NCI-H2196 (cell line): Measurements from ENCODE around the gene HERPUD2.
"Not testable (repeated sequence)": the region's sequence is repeated elsewhere in the genome, so short reads cannot be mapped to it uniquely, and the experiment has no call there.

ENCODE experiments used
- DNase-seq: peaks from one replicate; lab custom pipeline; 2025; ENCODE audit not compliant: unreplicated experiment; lab: John Stamatoyannopoulos, UW

HERPUD2 gene

DNA sequence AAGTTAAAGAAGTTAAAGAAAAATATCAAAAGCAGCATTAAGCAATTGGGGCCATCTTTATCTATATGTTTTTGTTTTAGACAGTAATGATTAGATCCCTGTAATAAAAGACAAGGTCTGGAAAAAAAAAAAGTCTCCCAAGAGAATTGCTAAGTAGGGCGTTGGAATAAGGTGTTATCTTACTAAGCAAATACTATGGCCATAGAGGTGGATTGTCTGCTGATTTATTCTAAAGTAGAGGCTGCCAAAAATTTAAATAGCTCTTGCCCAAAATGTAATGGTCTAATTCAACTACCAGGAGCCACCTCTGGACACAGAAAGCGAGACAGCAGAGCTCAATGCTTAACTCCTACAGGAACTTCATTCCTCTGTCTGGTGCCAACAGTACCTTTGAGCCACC is 71.6 kb downstream of the HERPUD2 start:
- DNase-seq, result peak; percentile 13

DNA sequence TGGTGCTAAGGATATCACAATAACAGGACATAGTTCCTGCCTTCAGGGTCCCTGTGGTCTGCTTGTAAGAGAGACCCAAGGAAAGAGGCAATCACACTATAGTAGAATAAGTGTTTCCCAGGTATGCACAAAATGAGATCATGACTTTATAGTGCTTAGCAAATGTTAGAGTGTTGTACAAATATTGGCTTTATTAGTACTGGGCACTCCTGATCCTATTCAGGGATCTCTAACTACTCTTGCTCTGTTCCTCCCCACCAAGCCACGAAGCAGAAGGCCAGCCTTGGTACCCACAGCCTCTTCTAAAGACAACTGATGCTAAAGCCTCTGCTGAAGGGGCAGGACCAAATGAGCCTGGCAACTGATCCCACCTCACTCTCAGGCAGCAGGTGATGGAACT is 75.1 kb downstream of the HERPUD2 start:
- DNase-seq, result no peak

DNA sequence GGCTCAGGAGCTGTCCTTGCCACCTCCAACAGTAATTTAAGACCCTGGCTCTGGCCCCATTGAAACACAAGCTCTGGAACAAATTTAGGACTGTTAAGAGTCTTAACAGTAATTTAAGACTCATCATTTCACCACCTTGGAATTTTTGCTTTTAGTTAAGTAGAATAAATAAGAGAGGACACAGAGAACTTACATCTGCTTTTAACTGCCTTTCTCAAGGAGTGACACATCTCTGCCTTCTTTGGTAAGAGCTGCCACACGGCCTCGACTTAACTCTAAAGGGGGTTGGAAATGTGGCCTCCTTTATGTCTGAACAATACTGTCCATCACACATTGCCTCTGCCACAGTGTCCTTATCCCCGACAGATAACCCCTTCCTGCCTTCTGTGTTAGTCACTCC is 77.9 kb downstream of the HERPUD2 start:
- no peak for DNase-seq

DNA sequence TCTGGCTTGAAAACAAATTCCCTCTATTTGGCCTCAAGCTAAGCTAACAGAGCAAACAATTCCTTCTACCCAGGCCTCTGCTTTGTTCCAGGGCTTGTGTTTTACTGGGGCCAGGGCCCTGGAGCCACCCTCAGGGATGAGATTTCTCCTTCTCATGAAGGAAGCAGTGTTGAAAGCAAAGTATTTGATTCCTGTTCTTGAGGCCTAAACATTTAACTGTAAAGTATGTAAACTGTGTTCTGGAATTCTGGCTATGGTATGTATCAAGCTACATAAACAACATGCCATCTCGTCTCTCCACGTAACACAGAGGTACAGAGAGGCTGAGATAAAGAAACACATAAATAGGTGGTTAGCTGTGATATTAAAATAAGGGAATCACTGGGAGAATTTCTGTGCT is 81.8 kb downstream of the HERPUD2 start:
- DNase-seq, result no peak

DNA sequence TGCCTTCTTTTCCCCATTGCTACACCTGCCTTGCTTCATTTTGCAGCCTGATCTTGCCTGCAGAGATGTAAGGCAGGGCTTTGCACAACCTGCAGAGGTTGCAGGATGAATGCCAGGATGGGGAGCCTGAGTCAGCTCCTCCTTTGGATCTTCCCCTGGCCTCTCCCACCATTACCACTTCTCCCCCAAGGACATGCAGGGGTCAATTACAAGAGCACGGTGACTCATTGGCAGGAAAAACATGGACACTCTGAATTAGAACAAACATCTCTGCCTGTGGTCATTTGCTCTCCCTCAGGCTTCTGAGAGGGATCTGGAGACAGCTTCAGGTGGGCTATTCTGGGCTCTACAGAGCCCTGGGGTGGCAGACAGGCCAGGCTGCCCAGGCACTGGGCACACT is 89.2 kb downstream of the HERPUD2 start:
- DNase-seq, result no peak

DNA sequence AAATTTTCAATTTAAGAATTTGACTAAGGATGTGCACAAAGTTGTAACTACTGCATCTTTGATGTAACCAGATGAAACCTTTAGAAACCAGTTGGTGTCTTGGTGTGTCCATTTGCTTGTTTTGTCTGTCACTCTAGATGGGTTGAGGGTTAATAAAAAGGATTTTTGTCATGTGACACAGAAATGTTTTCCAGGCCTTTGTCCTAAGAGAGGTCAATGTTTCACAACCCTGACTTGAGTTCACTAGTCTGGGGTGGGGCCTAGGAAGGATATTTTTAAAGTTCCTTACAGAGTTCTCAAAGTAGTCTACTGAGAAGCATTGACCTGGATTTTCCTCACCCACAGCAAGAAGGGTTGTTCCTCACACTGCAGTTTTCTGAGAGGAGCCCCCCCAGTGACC is 90.3 kb downstream of the HERPUD2 start:
- no peak for DNase-seq

DNA sequence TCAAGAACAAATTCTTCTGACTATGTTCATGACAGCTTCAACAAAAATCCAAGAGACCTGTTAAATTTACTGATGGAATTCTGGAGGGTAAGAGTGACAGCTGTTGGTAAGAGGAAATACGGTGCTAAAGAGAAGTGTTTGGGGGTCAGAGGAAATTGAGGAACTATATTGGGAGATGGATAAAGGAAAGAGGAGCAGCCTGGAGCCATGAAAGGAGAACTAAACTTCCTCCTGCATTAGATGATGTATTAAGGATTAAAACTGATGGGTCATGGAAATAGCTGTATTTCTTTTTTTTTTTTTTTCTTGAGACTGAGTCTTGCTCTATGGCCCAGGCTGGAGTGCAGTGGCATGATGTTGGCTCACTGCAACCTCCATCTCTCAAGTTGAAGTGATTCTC is 95.3 kb downstream of the HERPUD2 start:
- no peak for DNase-seq

DNA sequence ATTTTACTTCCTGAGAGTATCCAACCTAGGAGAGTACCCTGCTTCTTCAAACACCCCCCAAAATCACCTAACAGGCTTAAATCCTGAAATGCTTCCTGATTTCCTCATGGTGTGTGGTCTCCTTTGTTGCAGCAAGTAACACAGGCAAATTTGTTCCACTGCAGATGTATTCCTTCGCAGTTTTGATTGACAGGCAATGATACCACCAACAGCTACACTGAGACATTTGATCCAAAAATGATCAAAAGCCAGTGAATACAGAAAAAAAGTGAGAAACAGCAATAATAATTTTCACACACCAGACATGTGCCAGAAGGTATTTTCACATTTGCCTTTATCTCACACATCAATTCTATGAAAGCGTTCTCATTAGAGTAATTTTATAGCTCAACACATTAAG is 95.9 kb downstream of the HERPUD2 start:
- DNase-seq, result no peak

DNA sequence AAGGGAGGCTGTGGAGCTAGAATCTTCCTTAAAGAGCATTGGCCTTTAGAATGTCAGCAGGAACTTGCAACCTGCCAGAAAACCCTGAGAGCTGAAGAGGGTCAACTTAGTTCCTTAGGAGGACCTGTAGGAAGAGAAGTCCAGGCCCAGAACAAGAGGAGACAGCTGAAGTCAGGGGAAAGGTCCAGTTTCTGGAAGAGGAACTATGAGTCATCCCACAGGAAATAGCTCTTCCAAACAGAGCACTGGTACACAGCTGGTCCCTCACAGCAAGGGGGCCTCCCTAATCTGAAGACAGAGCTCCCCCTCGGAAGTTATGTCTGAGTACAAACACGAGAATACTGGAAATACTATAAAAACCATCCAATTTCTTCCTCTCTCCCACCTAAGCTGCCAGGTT is 98.9 kb downstream of the HERPUD2 start:
- no peak for DNase-seq

DNA sequence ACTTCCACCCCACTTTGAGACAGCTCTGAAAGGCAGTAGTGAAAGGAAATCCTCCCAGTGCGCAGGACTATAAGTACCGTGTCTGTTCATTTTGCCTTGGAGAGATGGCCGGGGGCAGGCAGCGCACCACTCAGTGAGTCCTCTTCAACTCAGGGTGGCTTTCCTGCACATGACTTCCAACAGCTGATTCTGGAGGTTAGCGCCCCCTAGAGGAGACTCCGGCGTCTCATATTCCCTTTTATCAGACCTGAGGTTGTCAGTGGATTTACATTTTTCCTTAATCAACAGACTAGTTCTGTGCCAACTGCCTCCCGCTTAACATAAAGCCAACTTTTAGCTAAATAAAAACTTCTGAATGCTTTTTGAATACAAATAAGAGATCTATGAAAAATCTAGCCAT is 101.0 kb downstream of the HERPUD2 start:
- DNase-seq, result no peak

DNA sequence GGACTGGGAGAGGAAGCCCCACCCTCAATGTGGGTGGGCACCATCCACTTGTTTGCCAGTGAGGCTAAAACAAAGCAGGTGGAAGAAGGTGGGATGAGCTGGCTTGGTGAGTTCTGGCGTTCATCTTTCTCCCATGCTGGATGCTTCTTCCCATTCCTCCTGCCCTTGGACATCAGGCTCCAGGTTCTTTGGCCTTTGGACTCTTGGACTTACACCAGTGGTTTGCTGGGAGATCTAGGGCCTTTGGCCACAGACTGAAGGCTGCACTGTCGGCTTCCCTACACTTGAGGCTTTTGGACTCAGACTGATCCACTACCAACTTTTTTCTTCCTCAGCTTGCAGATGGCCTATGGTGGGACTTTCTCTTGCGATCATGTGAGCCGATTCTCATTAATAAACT is 106.3 kb downstream of the HERPUD2 start:
- no peak for DNase-seq

DNA sequence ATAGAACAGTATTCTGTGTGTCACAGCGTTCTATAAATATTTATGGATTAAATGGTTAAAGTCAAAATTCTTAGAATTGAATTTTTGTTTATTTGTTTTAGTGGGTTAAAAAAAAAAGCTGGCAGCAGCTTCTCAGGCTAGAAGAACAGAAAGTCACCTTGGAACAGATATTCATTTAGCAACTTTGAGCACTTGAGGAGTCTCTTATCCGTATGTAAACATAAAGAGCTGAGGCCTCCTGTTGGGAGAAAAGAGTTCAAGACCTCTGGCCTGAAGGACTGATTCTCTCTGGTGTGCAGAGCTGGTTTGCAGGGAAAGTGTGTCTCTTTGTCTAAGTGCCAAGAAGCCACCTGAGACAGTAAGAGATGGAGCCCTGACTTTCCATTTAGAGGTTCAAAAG is 109.9 kb downstream of the HERPUD2 start:
- no peak for DNase-seq

DNA sequence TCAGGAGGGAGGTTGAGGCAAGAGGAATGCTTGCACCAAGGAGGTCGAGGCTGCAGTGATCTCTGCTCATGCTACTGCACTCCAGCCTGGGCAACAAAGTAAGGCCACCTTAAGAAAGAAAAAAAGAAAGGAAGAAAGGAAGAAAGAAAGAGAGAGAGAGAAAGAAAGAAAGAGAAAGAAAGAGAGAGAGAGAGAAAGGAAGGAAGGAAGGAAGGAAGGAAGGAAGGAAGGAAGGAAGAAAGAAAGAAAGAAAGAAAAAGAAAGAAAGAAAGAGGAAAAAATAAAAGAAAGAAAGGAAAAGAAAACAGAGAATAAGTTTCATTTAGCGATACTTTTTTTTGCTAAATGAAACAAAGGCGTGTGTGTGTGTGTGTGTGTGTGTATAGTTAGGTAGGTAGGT is 110.4 kb downstream of the HERPUD2 start:
- DNase-seq, result not testable (repeated sequence)
